ENCODE measurements around the gene CARD11. TPM values are rescaled to one million over a fixed set of nuclear protein-coding genes. Genes with fewer than 3 reads are reported as not detected.

Gene CARD11
- total RNA-seq, 1 experiment from 2014 or later: 0.57 TPM

DNA sequence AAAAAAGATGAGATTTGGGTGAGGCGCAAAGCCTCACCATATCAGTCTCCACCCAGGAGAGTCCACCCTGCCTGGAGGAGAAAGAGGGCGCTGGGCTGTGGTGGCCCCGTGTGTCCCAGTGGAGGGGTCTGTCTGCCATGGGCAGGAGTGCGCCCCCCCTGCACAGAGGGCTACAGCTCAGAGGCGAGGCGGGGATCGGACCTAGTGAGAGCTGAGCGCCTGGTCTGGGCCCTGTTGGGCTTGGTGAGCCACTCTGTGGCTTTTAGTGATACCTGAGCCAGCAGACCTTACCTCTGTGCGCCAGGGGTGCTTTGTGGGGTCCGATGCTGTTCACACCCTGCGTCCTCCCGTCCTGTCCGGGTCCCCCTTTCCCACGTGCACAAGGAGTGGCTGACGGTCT lies 173.7 kb downstream of the CARD11 start:
- no TSS peak for BruUV-seq (replicated peaks)
- CTCF ChIA-PET: no interaction called here

DNA sequence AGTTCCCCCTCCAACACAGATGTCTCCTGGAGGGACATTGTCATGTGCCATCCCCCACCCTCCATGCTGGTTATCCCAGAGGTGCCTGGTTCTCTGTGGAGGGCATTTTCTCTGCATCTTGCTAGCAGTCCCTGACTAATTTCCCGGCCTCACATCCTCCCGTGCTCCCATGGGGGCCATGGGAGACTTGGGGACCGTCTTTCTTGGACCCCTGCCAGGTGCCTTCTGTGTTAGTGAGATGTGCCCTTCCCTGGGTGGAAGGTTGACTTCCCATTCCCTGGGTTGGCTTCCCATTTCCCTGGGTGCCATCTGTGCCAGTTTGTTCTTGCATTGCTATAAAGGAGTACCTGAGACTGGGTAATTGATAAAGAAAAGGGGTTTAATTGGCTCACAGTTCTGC lies 177.1 kb downstream of the CARD11 start:
- no peak for ATAC-seq
- ChIA-PET RAD21 (ENCODE audit: low non-redundant PET in 1 of 2, low total read pairs in 2 of 2, uncharacterized antibody in 2 of 2, unreplicated experiment in 2 of 2) (no interaction called here), POLR2A (no interaction called here), CTCF (no interaction called here)
- no peaks in the 10 kb centered on the region for H3K36me3 ChIP-seq (ENCODE audit: control insufficient read depth in 1 of 2, insufficient read depth in 2 of 2, low read length in 2 of 2)
- H3K4me2 ChIP-seq (ENCODE audit: low read length): no peak overlapping the region
- H3K27me3 ChIP-seq (ENCODE audit: insufficient read depth, low read length): no peaks in the 10 kb centered on the region
- peaks cover 21 to 48% of the 10 kb centered on the region in 2 experiments for H3K4me1 ChIP-seq (ENCODE audit: control insufficient read depth in 1 of 2, insufficient read depth in 2 of 2, low read length in 2 of 2)
- intact Hi-C loops (cut with micrococcal nuclease): loop anchor here (5.0 to 10.0 kb wide), 2 partner anchors 536 to 1748 kb away; no protein-coding TSS in a partner anchor
- H3K27ac ChIP-seq (ENCODE audit: low read depth, low read length): no peak overlapping the region
- no peak overlapping the region for H2AFZ ChIP-seq (ENCODE audit: low read depth, low read length, poor library complexity, severe bottlenecking)
- no peaks in the 10 kb centered on the region for H4K20me1 ChIP-seq (ENCODE audit: insufficient read depth)
- H3K9me2 ChIP-seq (ENCODE audit: insufficient read depth): no peaks in the 10 kb centered on the region
- no TSS peak for BruUV-seq (replicated peaks)
- no peak overlapping the region for H3K9ac ChIP-seq (ENCODE audit: low read length)
- DNase-seq (ENCODE audit: low read depth, low spot score): no peak
- H3K79me2 ChIP-seq (ENCODE audit: insufficient read depth, low read length): no peaks in the 10 kb centered on the region
- no peak overlapping the region for H3K4me3 ChIP-seq (replicated peaks in 1 of 2; ENCODE audit: low read depth in 1 of 2, low read length in 2 of 2)
- no peaks in the 10 kb centered on the region for H3K9me3 ChIP-seq (ENCODE audit: control insufficient read depth in 1 of 2, insufficient read depth in 1 of 2, low read depth in 1 of 2, low read length in 2 of 2)
- TF ChIP-seq SP1 (IDR thresholded peaks at IDR 0.05; ENCODE audit: low read depth) (no peak), POLR2A (IDR thresholded peaks at IDR 0.05; ENCODE audit: borderline replicate concordance, extremely low read depth, insufficient read depth, insufficient read length) (no peak), YY1 (IDR thresholded peaks at IDR 0.05; ENCODE audit: extremely low read depth, insufficient replicate concordance, low read depth, low read length) (no peak), EGR1 (IDR thresholded peaks at IDR 0.05; ENCODE audit: low read depth) (no peak), SRF (IDR thresholded peaks at IDR 0.05; ENCODE audit: low read depth) (no peak), ZNF274 (IDR thresholded peaks at IDR 0.05; ENCODE audit: low read depth, low read length) (no peak), CBX3 (IDR thresholded peaks at IDR 0.05; ENCODE audit: low read depth) (no peak), ZFX (IDR thresholded peaks at IDR 0.05) (no peak), EZH2 (IDR thresholded peaks at IDR 0.05) (no peak)
- TF ChIP-seq, protein P1, sequence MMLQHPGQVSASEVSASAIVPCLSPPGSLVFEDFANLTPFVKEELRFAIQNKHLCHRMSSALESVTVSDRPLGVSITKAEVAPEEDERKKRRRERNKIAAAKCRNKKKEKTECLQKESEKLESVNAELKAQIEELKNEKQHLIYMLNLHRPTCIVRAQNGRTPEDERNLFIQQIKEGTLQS (IDR thresholded peaks at IDR 0.05): no peak
- TF ChIP-seq, protein P2, sequence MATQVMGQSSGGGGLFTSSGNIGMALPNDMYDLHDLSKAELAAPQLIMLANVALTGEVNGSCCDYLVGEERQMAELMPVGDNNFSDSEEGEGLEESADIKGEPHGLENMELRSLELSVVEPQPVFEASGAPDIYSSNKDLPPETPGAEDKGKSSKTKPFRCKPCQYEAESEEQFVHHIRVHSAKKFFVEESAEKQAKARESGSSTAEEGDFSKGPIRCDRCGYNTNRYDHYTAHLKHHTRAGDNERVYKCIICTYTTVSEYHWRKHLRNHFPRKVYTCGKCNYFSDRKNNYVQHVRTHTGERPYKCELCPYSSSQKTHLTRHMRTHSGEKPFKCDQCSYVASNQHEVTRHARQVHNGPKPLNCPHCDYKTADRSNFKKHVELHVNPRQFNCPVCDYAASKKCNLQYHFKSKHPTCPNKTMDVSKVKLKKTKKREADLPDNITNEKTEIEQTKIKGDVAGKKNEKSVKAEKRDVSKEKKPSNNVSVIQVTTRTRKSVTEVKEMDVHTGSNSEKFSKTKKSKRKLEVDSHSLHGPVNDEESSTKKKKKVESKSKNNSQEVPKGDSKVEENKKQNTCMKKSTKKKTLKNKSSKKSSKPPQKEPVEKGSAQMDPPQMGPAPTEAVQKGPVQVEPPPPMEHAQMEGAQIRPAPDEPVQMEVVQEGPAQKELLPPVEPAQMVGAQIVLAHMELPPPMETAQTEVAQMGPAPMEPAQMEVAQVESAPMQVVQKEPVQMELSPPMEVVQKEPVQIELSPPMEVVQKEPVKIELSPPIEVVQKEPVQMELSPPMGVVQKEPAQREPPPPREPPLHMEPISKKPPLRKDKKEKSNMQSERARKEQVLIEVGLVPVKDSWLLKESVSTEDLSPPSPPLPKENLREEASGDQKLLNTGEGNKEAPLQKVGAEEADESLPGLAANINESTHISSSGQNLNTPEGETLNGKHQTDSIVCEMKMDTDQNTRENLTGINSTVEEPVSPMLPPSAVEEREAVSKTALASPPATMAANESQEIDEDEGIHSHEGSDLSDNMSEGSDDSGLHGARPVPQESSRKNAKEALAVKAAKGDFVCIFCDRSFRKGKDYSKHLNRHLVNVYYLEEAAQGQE (IDR thresholded peaks at IDR 0.05; ENCODE audit: low read depth): no peak
- TF ChIP-seq, protein P3, sequence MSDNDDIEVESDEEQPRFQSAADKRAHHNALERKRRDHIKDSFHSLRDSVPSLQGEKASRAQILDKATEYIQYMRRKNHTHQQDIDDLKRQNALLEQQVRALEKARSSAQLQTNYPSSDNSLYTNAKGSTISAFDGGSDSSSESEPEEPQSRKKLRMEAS (IDR thresholded peaks at IDR 0.05): no peak
- TF ChIP-seq, protein P4, sequence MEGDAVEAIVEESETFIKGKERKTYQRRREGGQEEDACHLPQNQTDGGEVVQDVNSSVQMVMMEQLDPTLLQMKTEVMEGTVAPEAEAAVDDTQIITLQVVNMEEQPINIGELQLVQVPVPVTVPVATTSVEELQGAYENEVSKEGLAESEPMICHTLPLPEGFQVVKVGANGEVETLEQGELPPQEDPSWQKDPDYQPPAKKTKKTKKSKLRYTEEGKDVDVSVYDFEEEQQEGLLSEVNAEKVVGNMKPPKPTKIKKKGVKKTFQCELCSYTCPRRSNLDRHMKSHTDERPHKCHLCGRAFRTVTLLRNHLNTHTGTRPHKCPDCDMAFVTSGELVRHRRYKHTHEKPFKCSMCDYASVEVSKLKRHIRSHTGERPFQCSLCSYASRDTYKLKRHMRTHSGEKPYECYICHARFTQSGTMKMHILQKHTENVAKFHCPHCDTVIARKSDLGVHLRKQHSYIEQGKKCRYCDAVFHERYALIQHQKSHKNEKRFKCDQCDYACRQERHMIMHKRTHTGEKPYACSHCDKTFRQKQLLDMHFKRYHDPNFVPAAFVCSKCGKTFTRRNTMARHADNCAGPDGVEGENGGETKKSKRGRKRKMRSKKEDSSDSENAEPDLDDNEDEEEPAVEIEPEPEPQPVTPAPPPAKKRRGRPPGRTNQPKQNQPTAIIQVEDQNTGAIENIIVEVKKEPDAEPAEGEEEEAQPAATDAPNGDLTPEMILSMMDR (IDR thresholded peaks at IDR 0.05 in 2 of 3, conservative IDR thresholded peaks at IDR 0.05 in 1 of 3; ENCODE audit: borderline replicate concordance in 1 of 3, insufficient read depth in 1 of 3, low read depth in 2 of 3, low read length in 2 of 3): no peak

More for the DNA sequence above, 173.7 kb downstream of the CARD11 start:
- Histone ChIP-seq H3K4me1 (ENCODE audit: control insufficient read depth in 1 of 2, insufficient read depth in 2 of 2, low read length in 2 of 2) (peaks cover 3 to 33% of the 10 kb centered on the region in 2 experiments; a peak in 3 of 4 replicates), H3K27me3 (ENCODE audit: insufficient read depth, low read length) (no peaks in the 10 kb centered on the region), H3K79me2 (ENCODE audit: insufficient read depth, low read length) (no peaks in the 10 kb centered on the region), H3K4me3 (replicated peaks in 1 of 2; ENCODE audit: low read depth in 1 of 2, low read length in 2 of 2) (peak overlapping the region; percentile 24 to 56), H3K9me2 (ENCODE audit: insufficient read depth) (no peaks in the 10 kb centered on the region), H2AFZ (ENCODE audit: low read depth, low read length, poor library complexity, severe bottlenecking) (no peak overlapping the region), H4K20me1 (ENCODE audit: insufficient read depth) (no peaks in the 10 kb centered on the region), H3K9ac (ENCODE audit: low read length) (peak overlapping the region; percentile 41), H3K27ac (ENCODE audit: low read depth, low read length) (peak overlapping the region; percentile 25; the same call in 1 of the 2 replicates), H3K36me3 (ENCODE audit: control insufficient read depth in 1 of 2, insufficient read depth in 2 of 2, low read length in 2 of 2) (no peaks in the 10 kb centered on the region), H3K9me3 (ENCODE audit: control insufficient read depth in 1 of 2, insufficient read depth in 1 of 2, low read depth in 1 of 2, low read length in 2 of 2) (no peaks in the 10 kb centered on the region), H3K4me2 (ENCODE audit: low read length) (peak overlapping the region; percentile 76)
- intact Hi-C loops (cut with micrococcal nuclease): loop anchor here (5.0 to 10.0 kb wide), 2 partner anchors 532 to 1745 kb away; no protein-coding TSS in a partner anchor
- TF ChIP-seq RAD21 (IDR thresholded peaks at IDR 0.05; ENCODE audit: low read depth) (no peak), POLR2AphosphoS5 (IDR thresholded peaks at IDR 0.05; ENCODE audit: low read depth, low read length) (no peak), JUND (IDR thresholded peaks at IDR 0.05) (no peak), EZH2phosphoT487 (IDR thresholded peaks at IDR 0.05; ENCODE audit: borderline replicate concordance) (no peak), EZH2 (IDR thresholded peaks at IDR 0.05) (no peak), FOSL1 (IDR thresholded peaks at IDR 0.05; ENCODE audit: low read depth) (no peak), SP1 (IDR thresholded peaks at IDR 0.05; ENCODE audit: low read depth) (no peak), CEBPB (IDR thresholded peaks at IDR 0.05; ENCODE audit: low read depth) (no peak), CBX3 (IDR thresholded peaks at IDR 0.05; ENCODE audit: low read depth) (no peak)
- RAD21 ChIA-PET (ENCODE audit: low non-redundant PET in 1 of 2, low total read pairs in 2 of 2, uncharacterized antibody in 2 of 2, unreplicated experiment in 2 of 2): no interaction called here
- POLR2A ChIA-PET: no interaction called here
- ATAC-seq (no peak), DNase-seq (ENCODE audit: low read depth, low spot score) (no peak)
